Loucy (cell line): ENCODE measurements around the gene IRF2BPL.

Experiments used
- H2AFZ ChIP-seq: fragments of 200-600 bp; sonication (generic); 2 replicates; pipeline ENCODE4 v1.6.0; 2016; ENCODE audit warnings: antibody characterized with exemption, mild to moderate bottlenecking, low read length, moderate library complexity
- H3F3A ChIP-seq: fragments of 200-600 bp; 2 replicates; pipeline ENCODE4 v1.6.0; 2016; ENCODE audit warnings: antibody characterized with exemption, low read depth, mild to moderate bottlenecking
- H3K27me3 ChIP-seq: fragments of 200-600 bp; sonication (generic); 2 replicates; pipeline ENCODE4 v1.6.1; 2014; ENCODE audit warnings: low read length, mild to moderate bottlenecking; ENCODE audit not compliant: insufficient read depth, poor library complexity, severe bottlenecking
- H3K36me3 ChIP-seq: fragments of 200-600 bp; sonication (generic); 2 replicates; pipeline ENCODE4 v1.6.1; 2016; ENCODE audit warnings: low read length; ENCODE audit not compliant: insufficient read depth
- H3K4me1 ChIP-seq: fragments of 200-600 bp; sonication (generic); 2 replicates; pipeline ENCODE4 v1.5.1; 2014; ENCODE audit warnings: low read length, mild to moderate bottlenecking; ENCODE audit not compliant: insufficient read depth, poor library complexity, severe bottlenecking
- H3K4me2 ChIP-seq: fragments of 200-600 bp; sonication (generic); 2 replicates; pipeline ENCODE4 v1.6.0; 2014; ENCODE audit warnings: antibody characterized with exemption, low read length, low read depth, mild to moderate bottlenecking; ENCODE audit not compliant: poor library complexity, severe bottlenecking
- H3K4me3 ChIP-seq: fragments of 200-600 bp; sonication (generic); 2 replicates; pipeline ENCODE4 v1.5.1; 2014; ENCODE audit warnings: low read length, mild to moderate bottlenecking, mixed read lengths; ENCODE audit not compliant: poor library complexity, severe bottlenecking
- H3K79me2 ChIP-seq: fragments of 200-600 bp; sonication (generic); 2 replicates; pipeline ENCODE4 v1.6.1; 2014; ENCODE audit warnings: low read length; ENCODE audit not compliant: insufficient read depth
- H3K9ac ChIP-seq: fragments of 200-600 bp; sonication (generic); 2 replicates; pipeline ENCODE4 v1.6.0; 2014; ENCODE audit warnings: mild to moderate bottlenecking, low read depth, low read length, moderate library complexity; ENCODE audit not compliant: poor library complexity, severe bottlenecking
- H3K9me2 ChIP-seq: fragments of 200-600 bp; sonication (generic); replicated peaks from 2 replicates; pipeline ENCODE4 v1.6.1; 2016; ENCODE audit warnings: low read depth, low read length, mixed read lengths
- H3K9me3 ChIP-seq: fragments of 200-600 bp; sonication (generic); 2 replicates; pipeline ENCODE4 v1.6.1; 2014; ENCODE audit warnings: mild to moderate bottlenecking, antibody characterized with exemption, low read length, low read depth; ENCODE audit not compliant: insufficient read depth
- H4K20me1 ChIP-seq: fragments of 200-600 bp; sonication (generic); 2 replicates; pipeline ENCODE4 v1.6.0; 2014; ENCODE audit warnings: antibody characterized with exemption, low read length, mild to moderate bottlenecking; ENCODE audit not compliant: insufficient read depth, poor library complexity, severe bottlenecking
- EZH2phosphoT487 ChIP-seq: fragments of 200-600 bp; IDR thresholded peaks from 2 replicates; pipeline ENCODE4 v1.6.1; 2018; ENCODE audit warnings: antibody characterized with exemption, mild to moderate bottlenecking, moderate library complexity, borderline replicate concordance
- TF ChIP-seq, protein P1 (sequence below): fragments of 200-600 bp; sonication (generic); conservative IDR thresholded peaks from 2 replicates; pipeline ENCODE4 v1.5.1; 2014; ENCODE audit warnings: mild to moderate bottlenecking, antibody characterized with exemption, low read length

IRF2BPL gene

DNA sequence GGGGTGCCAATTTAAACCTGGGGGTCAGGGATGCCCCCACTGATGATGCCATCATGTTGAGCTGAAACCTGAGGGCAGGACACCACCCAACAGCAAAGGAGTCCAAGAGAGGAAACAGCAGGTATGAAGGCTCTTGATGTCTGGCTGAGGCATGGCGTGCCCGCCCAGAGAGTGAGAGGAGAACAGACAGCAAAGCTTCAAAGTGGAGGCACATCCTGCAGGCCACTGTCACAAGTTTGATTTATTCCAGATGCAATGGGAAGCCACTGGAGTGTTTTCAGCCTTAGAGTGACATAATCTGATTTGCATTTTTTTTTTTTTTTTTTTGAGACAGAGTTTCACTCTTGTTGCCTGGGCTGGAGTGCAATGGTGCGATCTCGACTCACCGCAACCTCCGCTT lies 34.8 kb downstream of the IRF2BPL start:
- H3K4me3 ChIP-seq = no peak overlapping the region
- H3K4me1 ChIP-seq = peaks cover 23% of the 10 kb centered on the region
- no peaks in the 10 kb centered on the region for H3K79me2 ChIP-seq
- H3K4me2 ChIP-seq = no peak overlapping the region
- no peaks in the 10 kb centered on the region for H3K27me3 ChIP-seq
- H3K9me2 ChIP-seq = no peaks in the 10 kb centered on the region
- no peaks in the 10 kb centered on the region for H3K9me3 ChIP-seq
- H3K9ac ChIP-seq = no peak overlapping the region
- H2AFZ ChIP-seq = no peak overlapping the region
- H4K20me1 ChIP-seq = no peaks in the 10 kb centered on the region
- TF ChIP-seq, protein P1, sequence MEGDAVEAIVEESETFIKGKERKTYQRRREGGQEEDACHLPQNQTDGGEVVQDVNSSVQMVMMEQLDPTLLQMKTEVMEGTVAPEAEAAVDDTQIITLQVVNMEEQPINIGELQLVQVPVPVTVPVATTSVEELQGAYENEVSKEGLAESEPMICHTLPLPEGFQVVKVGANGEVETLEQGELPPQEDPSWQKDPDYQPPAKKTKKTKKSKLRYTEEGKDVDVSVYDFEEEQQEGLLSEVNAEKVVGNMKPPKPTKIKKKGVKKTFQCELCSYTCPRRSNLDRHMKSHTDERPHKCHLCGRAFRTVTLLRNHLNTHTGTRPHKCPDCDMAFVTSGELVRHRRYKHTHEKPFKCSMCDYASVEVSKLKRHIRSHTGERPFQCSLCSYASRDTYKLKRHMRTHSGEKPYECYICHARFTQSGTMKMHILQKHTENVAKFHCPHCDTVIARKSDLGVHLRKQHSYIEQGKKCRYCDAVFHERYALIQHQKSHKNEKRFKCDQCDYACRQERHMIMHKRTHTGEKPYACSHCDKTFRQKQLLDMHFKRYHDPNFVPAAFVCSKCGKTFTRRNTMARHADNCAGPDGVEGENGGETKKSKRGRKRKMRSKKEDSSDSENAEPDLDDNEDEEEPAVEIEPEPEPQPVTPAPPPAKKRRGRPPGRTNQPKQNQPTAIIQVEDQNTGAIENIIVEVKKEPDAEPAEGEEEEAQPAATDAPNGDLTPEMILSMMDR = no peak
- TF ChIP-seq EZH2phosphoT487 = no peak
- 0 out of 2 replicates have a peak, but pooled peaks cover 3% of the 10 kb centered on the region for H3F3A ChIP-seq
- H3K36me3 ChIP-seq = no peaks in the 10 kb centered on the region

DNA sequence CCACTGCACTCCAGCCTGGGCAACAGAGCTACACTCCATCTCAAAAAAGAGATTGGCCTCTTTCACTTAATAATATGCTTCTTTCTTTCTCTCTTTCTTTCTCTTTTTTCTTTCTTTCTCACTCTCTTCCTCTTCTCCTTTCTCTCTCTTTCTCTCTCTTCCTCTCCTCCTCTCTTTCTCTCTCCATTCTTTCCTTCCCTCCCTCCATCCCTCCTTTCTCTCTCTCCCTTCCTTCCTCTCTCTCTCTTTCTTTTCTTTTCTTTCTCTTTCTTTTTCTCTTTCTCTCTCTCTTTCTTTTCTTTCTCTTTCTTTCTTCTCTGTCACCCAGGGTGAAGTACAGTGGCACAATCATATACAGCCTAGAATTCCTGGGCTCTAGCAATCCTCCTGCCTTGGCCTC lies 38.4 kb downstream of the IRF2BPL start:
- Histone ChIP-seq H3K4me3 (no peak overlapping the region), H3K9me2 (no peaks in the 10 kb centered on the region), H3K4me2 (no peak overlapping the region), H3F3A (0 out of 2 replicates have a peak, but pooled peaks cover 3% of the 10 kb centered on the region), H3K4me1 (peaks cover 32% of the 10 kb centered on the region), H3K9ac (no peak overlapping the region), H3K9me3 (no peaks in the 10 kb centered on the region), H3K36me3 (no peaks in the 10 kb centered on the region), H3K79me2 (no peaks in the 10 kb centered on the region), H4K20me1 (no peaks in the 10 kb centered on the region), H3K27me3 (no peaks in the 10 kb centered on the region), H2AFZ (no peak overlapping the region)
- TF ChIP-seq EZH2phosphoT487 = no peak
- TF ChIP-seq, protein P1 = no peak

DNA sequence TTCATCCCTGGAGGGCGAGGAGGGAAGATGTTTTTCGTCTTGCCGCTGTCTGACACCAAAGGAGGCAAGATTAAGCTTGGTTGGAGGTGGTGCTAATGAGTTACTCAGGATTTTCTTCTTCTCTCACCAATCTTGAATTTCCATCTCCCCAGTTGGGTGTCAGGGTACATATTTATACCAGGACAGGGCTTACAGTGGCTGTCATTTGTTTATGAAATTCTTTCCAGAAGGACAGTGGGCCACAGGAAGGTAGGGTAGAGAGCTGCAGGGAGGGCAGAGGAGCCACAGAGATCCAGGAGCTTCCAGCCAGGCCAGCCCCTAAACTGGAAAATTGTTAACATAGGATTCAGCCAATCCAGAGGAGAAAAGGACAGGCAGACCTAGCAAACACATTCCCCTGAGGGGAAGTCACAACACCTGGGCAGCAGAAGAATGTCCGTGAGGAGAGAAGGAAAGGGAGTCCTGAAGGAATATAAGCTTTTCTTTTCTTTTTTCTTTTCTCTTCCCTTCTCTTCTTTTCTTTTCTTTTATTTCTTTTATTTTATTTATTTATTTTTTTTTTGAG lies 40.5 kb downstream of the IRF2BPL start:
- Histone ChIP-seq H3K79me2 (no peaks in the 10 kb centered on the region), H2AFZ (no peak overlapping the region), H3K9me2 (no peaks in the 10 kb centered on the region), H3K4me2 (no peak overlapping the region), H3K4me3 (no peak overlapping the region), H3K9ac (no peak overlapping the region), H3K4me1 (peaks cover 39% of the 10 kb centered on the region), H3F3A (0 out of 2 replicates have a peak, but pooled peaks cover 3% of the 10 kb centered on the region), H3K36me3 (no peaks in the 10 kb centered on the region), H3K27me3 (no peaks in the 10 kb centered on the region), H3K9me3 (no peaks in the 10 kb centered on the region), H4K20me1 (no peaks in the 10 kb centered on the region)
- TF ChIP-seq EZH2phosphoT487 = no peak
- TF ChIP-seq, protein P1 = no peak
